Activated T-cell treated with anti-CD3 and anti-CD28 coated beads, Interleukin-2, amount 50 U/mL, for 4 hours (primary cell): ENCODE results near the gene PLCXD3. TPM values are rescaled to one million over a fixed set of nuclear protein-coding genes. Genes with fewer than 3 reads are reported as not detected.

Experiments used
- ATAC-seq, 2 donors: fragments of 200-7000 bp; cut with Tn5 transposase; one replicate each; pipeline ENCODE4 v1.10.0; 2021
- DNase-seq: peaks from one replicate; pipeline ENCODE4 v3.0.0-alpha.2; 2020
- H3K27me3 Mint-ChIP-seq: one replicate; pipeline ENCODE4 v1.8.0; 2021; ENCODE audit warnings: low read depth, mixed read lengths
- H3K36me3 Mint-ChIP-seq: one replicate; pipeline ENCODE4 v1.8.0; 2022; ENCODE audit warnings: mixed read lengths; ENCODE audit not compliant: insufficient read depth
- H3K4me1 Mint-ChIP-seq: one replicate; pipeline ENCODE4 v1.8.0; 2021; ENCODE audit warnings: low read depth, mixed read lengths
- H3K4me3 Mint-ChIP-seq: one replicate; pipeline ENCODE4 v1.8.0; 2021; ENCODE audit warnings: mild to moderate bottlenecking, moderate library complexity, mixed read lengths
- H3K9me3 Mint-ChIP-seq: one replicate; pipeline ENCODE4 v1.8.0; 2021; ENCODE audit warnings: mixed read lengths
- total RNA-seq, 3 donors: library from RNA; stranded (reverse); gene quantifications; one replicate each; pipeline ENCODE4 v1.2.1, GENCODE V29; 2021

PLCXD3 gene
- total RNA-seq, 3 donors from 2014 or later, result not detected

DNA sequence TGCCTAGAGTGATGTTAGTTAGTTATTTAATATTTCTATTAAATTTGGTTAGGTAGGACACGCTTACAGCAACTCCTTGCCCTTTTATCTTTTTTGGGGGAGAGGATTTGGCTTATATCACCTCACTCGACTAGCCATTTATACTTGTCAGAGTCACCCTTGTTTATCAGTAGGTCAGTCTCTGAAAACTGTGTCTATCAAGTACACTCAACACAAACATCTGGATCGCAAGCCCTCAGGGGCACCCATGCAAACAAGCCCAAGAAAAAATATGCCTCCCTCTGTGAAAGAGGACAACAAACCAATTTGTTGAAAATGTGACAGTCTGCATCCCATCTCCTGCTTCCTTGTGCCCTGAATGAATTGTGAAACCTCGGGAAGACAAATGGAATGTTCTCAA is 139.9 kb downstream of the PLCXD3 start:
- no peak for ATAC-seq
- Mint-ChIP-seq H3K36me3 (no peaks in the 10 kb centered on the region), H3K4me1 (no peaks in the 10 kb centered on the region), H3K27me3 (no peaks in the 10 kb centered on the region), H3K9me3 (no peaks in the 10 kb centered on the region), H3K4me3 (no peak overlapping the region)
- DNase-seq, result no peak

GRCh38 chr5:41369799-41370198 is 140.6 kb downstream of the PLCXD3 start:
- Mint-ChIP-seq H3K27me3 (no peaks in the 10 kb centered on the region), H3K4me3 (no peak overlapping the region), H3K4me1 (no peaks in the 10 kb centered on the region), H3K36me3 (no peaks in the 10 kb centered on the region), H3K9me3 (no peaks in the 10 kb centered on the region)
- no peak for DNase-seq
- ATAC-seq, result no peak

- no peak for ATAC-seq
- no peaks in the 10 kb centered on the region for H3K36me3 Mint-ChIP-seq
- H3K4me1 Mint-ChIP-seq, result no peaks in the 10 kb centered on the region
- DNase-seq, result no peak
- H3K9me3 Mint-ChIP-seq, result no peaks in the 10 kb centered on the region
- no peak overlapping the region for H3K4me3 Mint-ChIP-seq
- H3K27me3 Mint-ChIP-seq, result no peaks in the 10 kb centered on the region
Measured at GRCh38 chr5:41368158-41368557, 142.2 kb downstream of the PLCXD3 start.

DNA sequence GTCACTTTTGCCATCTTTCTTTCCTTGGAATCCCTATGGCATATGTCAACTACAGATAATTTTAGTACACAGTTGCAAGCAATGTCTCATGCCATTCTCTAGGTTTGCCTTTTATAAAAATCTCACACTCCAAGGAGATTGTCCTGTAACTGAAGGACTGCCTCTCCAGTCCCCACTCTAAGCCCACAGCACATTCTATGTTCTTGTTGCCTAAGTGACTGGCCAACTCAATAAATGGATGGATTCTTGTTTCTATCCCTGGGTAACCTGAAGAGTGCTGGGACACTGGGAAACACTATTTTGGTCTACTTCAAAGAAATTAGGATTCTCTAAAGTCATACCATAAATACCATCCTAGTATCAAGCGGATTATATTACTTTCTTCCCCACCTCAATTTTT is 145.0 kb downstream of the PLCXD3 start:
- Mint-ChIP-seq H3K36me3 (no peaks in the 10 kb centered on the region), H3K27me3 (no peaks in the 10 kb centered on the region), H3K4me3 (no peak overlapping the region), H3K9me3 (no peaks in the 10 kb centered on the region), H3K4me1 (no peaks in the 10 kb centered on the region)
- DNase-seq (no peak), ATAC-seq (no peak)

- DNase-seq, result no peak
Measured at GRCh38 chr5:41364346-41364745, 146.1 kb downstream of the PLCXD3 start.

DNA sequence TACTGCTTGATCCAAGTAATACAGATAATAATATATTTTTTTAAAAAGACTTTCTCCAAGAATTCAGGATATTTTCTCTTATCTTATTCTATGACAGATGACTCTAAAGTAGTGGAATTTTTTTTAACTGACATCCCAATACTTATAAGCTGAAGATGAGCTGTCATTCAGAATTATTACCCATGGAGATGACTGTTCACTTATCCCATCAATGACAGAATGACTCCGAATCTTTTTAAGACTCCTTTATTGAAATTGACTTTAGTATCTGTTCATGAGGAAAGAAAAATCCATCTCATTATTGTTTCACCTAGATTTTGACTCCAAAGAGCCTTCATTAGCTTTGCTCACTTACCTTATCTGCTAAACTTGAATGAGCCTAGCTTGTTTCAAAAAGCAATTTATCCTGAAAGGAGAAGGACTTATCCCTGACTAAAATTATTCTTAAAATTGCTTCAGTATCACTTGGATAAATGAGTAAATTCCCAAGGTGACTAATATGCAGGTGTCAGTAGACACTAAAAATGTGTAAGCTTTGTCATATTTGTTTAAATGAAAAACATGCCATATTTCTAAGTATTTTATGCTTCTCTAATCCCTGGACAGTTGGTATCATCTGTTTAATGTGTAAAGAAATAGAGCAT is 146.9 kb downstream of the PLCXD3 start:
- peaks cover 4% of the 10 kb centered on the region for H3K9me3 Mint-ChIP-seq
- ATAC-seq (no peak), DNase-seq (no peak)
- no peaks in the 10 kb centered on the region for H3K4me1 Mint-ChIP-seq
- no peaks in the 10 kb centered on the region for H3K36me3 Mint-ChIP-seq
- no peaks in the 10 kb centered on the region for H3K27me3 Mint-ChIP-seq
- no peak overlapping the region for H3K4me3 Mint-ChIP-seq

More at GRCh38 chr5:41364346-41364745, 146.1 kb downstream of the PLCXD3 start:
- Mint-ChIP-seq H3K27me3 (no peaks in the 10 kb centered on the region), H3K4me1 (no peaks in the 10 kb centered on the region), H3K4me3 (no peak overlapping the region), H3K36me3 (no peaks in the 10 kb centered on the region), H3K9me3 (no peaks in the 10 kb centered on the region)
- no peak for ATAC-seq

GRCh38 chr5:41356786-41357185 is 153.6 kb downstream of the PLCXD3 start:
- ATAC-seq (no peak), DNase-seq (no peak)
- Mint-ChIP-seq H3K4me1 (no peaks in the 10 kb centered on the region), H3K27me3 (no peaks in the 10 kb centered on the region), H3K4me3 (no peak overlapping the region), H3K36me3 (no peaks in the 10 kb centered on the region), H3K9me3 (peaks cover 7% of the 10 kb centered on the region)

DNA sequence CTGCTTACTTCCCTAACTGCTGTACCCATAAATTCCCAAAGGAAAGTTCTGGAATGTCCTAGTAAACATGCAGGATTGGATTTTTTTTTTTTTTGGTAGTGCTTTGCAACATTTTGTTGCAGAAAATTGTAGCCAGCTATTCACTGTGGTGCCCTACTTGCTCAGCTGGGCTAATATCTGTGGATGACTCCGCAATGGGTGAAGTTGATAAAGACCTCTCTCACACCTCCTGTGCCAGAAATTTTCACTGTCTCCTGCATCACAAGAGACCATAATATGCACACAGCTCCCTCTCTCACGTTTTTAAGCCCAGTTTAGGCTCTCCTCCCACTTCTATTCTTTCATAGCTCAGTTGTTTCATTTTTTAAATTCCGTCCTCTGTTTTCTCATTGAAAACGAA is 160.6 kb downstream of the PLCXD3 start:
- ATAC-seq (no peak), DNase-seq (no peak)
- Mint-ChIP-seq H3K27me3 (no peaks in the 10 kb centered on the region), H3K36me3 (no peaks in the 10 kb centered on the region), H3K9me3 (peaks cover 3% of the 10 kb centered on the region), H3K4me3 (no peak overlapping the region), H3K4me1 (no peaks in the 10 kb centered on the region)

DNA sequence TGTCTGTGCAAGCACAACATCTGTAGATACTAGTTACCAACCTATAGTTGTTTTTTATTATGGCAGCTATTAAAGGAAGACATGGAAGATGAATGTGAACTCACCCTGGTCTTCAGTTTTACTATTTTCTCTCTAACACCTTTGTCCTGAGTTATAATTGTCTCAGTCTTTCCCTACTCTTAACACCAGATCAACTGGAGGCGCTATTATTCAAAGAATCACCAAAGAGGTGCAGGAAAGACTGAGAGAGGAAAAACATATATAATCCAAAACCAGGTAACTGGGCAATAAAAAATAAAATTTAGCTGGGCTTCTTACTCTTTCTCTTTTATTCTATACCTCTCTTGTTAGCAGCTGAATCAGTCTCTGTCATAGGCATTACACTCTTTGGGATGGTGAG is 162.8 kb downstream of the PLCXD3 start:
- no peak overlapping the region for H3K4me3 Mint-ChIP-seq
- no peaks in the 10 kb centered on the region for H3K36me3 Mint-ChIP-seq
- H3K27me3 Mint-ChIP-seq, result no peaks in the 10 kb centered on the region
- ATAC-seq (no peak), DNase-seq (no peak)
- no peaks in the 10 kb centered on the region for H3K4me1 Mint-ChIP-seq
- no peaks in the 10 kb centered on the region for H3K9me3 Mint-ChIP-seq

- Mint-ChIP-seq H3K4me1 (no peaks in the 10 kb centered on the region), H3K4me3 (no peak overlapping the region), H3K36me3 (no peaks in the 10 kb centered on the region), H3K9me3 (no peaks in the 10 kb centered on the region), H3K27me3 (no peaks in the 10 kb centered on the region)
- DNase-seq, result no peak
- ATAC-seq, result no peak
Measured at GRCh38 chr5:41346609-41347008, 163.8 kb downstream of the PLCXD3 start.

DNA sequence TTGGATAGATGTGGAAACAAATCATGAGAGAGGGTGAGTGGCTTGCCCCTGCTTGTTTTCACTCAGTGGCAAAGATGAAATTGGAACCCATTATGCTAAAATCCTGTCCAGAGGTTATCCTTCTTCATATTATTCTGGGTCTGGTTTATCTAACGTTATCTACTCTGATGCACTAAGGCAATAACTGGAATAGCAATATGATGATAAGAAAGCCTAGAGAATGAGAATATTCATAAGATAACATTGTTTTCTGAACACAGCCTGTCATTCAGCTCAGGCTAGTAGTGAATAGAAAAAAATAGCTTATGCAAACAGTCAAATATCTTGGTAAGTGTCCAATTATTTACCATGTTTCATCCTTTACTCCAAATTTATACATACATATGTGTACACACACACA is 165.1 kb downstream of the PLCXD3 start:
- Mint-ChIP-seq H3K36me3 (no peaks in the 10 kb centered on the region), H3K4me1 (no peaks in the 10 kb centered on the region), H3K27me3 (no peaks in the 10 kb centered on the region), H3K4me3 (no peak overlapping the region), H3K9me3 (no peaks in the 10 kb centered on the region)
- DNase-seq (no peak), ATAC-seq (no peak)

DNA sequence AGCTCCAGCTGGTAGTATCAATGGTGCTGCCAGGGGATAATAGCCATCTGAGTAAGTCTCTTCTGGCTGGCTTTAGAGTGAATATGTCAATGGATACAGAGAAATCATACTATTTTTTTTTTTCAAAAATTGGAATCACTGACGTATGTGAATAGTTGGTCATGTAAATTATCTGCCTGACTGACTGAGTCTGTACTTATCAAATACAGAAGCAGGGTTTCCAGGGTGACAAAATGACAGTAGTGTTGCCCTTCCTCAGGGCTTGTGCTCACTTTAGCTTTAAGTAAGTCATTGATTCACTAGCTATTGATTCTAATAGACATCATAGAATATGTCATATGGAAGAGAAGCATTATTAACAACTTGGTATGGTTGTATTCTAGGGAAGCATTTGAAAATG is 171.1 kb downstream of the PLCXD3 start:
- Mint-ChIP-seq H3K4me1 (no peaks in the 10 kb centered on the region), H3K9me3 (no peaks in the 10 kb centered on the region), H3K36me3 (no peaks in the 10 kb centered on the region), H3K27me3 (no peaks in the 10 kb centered on the region), H3K4me3 (no peak overlapping the region)
- DNase-seq (no peak), ATAC-seq (no peak)

- Mint-ChIP-seq H3K36me3 (no peaks in the 10 kb centered on the region), H3K9me3 (no peaks in the 10 kb centered on the region), H3K27me3 (no peaks in the 10 kb centered on the region), H3K4me1 (no peaks in the 10 kb centered on the region), H3K4me3 (no peak overlapping the region)
- ATAC-seq (no peak), DNase-seq (no peak)
Measured at GRCh38 chr5:41338136-41338675, 172.2 kb downstream of the PLCXD3 start.

DNA sequence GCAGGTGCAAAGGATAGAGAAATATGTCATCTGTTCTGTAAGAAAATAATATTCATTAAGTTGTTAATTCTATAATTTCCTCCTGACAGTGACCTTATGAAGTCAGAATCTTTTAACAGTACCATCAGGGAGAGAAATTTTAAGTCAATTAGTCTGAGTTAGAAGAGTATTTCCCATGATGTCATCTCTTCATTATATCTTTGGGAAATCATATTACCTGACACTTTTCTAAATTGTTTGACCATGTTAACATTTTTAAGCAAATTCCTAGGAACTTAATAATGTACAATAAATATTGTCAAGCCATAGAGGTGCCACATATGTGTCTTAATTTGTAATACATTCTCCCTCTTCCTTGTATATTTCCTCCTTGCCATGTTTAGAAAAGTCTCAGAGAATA is 172.7 kb downstream of the PLCXD3 start:
- Mint-ChIP-seq H3K36me3 (no peaks in the 10 kb centered on the region), H3K4me1 (no peaks in the 10 kb centered on the region), H3K4me3 (no peak overlapping the region), H3K9me3 (no peaks in the 10 kb centered on the region), H3K27me3 (no peaks in the 10 kb centered on the region)
- ATAC-seq, result no peak
- no peak for DNase-seq

- no peak for DNase-seq
- Mint-ChIP-seq H3K36me3 (no peaks in the 10 kb centered on the region), H3K4me3 (no peak overlapping the region), H3K9me3 (no peaks in the 10 kb centered on the region), H3K4me1 (no peaks in the 10 kb centered on the region), H3K27me3 (no peaks in the 10 kb centered on the region)
- ATAC-seq, result no peak
Measured at GRCh38 chr5:41337216-41337615, 173.2 kb downstream of the PLCXD3 start.
